Endothelial cell of umbilical vein (primary cell): ENCODE results near the gene RAB31. TPM values are rescaled to one million over a fixed set of nuclear protein-coding genes. Genes with fewer than 3 reads are reported as not detected.

Experiments
- BruUV-seq: library from RNA; stranded (reverse); fragments of 400-500 nt; replicated peaks from 2 replicates; lab custom pipeline; 2021; lab: Mats Ljungman, UMichigan
- CTCF ChIA-PET: fragments of 300-600, 350-600 bp; sonication (Branson Sonifier 250); formaldehyde crosslinking; loops from one replicate; lab custom pipeline; 2021; ENCODE audit warnings: antibody characterized with exemption, inconsistent platforms; lab: Charles Lee
- POLR2A ChIA-PET: fragments of 300-600, 350-600 bp; sonication (Branson Sonifier 250); formaldehyde crosslinking; loops from one replicate; lab custom pipeline; 2021; ENCODE audit warnings: antibody characterized with exemption, inconsistent platforms; lab: Charles Lee
- DNase-seq: peaks from one replicate; pipeline ENCODE4 v3.0.0-alpha.2; 2011; ENCODE audit warnings: low read depth, low spot score
- FAIRE-seq: peaks from 2 replicates; lab custom pipeline; 2011; peaks lifted over from hg19 to GRCh38; lab: Jason Lieb, UNC
- H2AFZ ChIP-seq: 2 replicates; pipeline ENCODE4 v1.6.0; 2012; ENCODE audit warnings: low read depth, low read length, control low read depth, inconsistent platforms
- H3K27ac ChIP-seq: 2 replicates; pipeline ENCODE4 v1.5.1; 2011; ENCODE audit warnings: low read depth, mild to moderate bottlenecking, control low read depth, low read length, moderate library complexity; ENCODE audit not compliant: insufficient read depth
- H3K27me3 ChIP-seq, 2 experiments: 2 replicates each; pipeline versions ENCODE4 v1.6.0 to v1.6.1; 2011; ENCODE audit warnings: low read length in 2 of 2, mixed read lengths in 1 of 2; ENCODE audit not compliant: control insufficient read depth in 2 of 2, insufficient read depth in 2 of 2
- H3K36me3 ChIP-seq, 2 experiments: 2 replicates in 1 of 2; 3 replicates in 1 of 2; pipeline ENCODE4 v1.5.1; 2011; ENCODE audit warnings: low read length in 2 of 2, mild to moderate bottlenecking in 1 of 2, moderate library complexity in 1 of 2; ENCODE audit not compliant: control insufficient read depth in 2 of 2, insufficient read depth in 2 of 2; ENCODE audit errors: extremely low read depth in 1 of 2
- H3K4me1 ChIP-seq: 3 replicates; pipeline ENCODE4 v1.5.1; 2011; ENCODE audit warnings: mild to moderate bottlenecking, low read length; ENCODE audit not compliant: control insufficient read depth, insufficient read depth; ENCODE audit errors: extremely low read depth
- H3K4me2 ChIP-seq: 2 replicates; pipeline ENCODE4 v1.6.1; 2011; ENCODE audit warnings: low read length, control low read depth, mixed read lengths; ENCODE audit not compliant: insufficient read depth
- H3K4me3 ChIP-seq, 3 experiments: fragments of 200-600 bp in 1 of 3; sonication (generic), shearing (Covaris generic) in 1 of 3; replicated peaks in 1 of 3; 2 replicates each; pipeline ENCODE4 v1.5.1; 2011 to 2016; ENCODE audit warnings: control low read depth in 3 of 3, low read length in 3 of 3, mild to moderate bottlenecking in 2 of 3, inconsistent platforms in 1 of 3, low read depth in 1 of 3, moderate library complexity in 1 of 3; ENCODE audit not compliant: insufficient read depth in 1 of 3
- H3K79me2 ChIP-seq: 2 replicates; pipeline ENCODE4 v1.6.0; 2012; ENCODE audit warnings: low read length, inconsistent platforms; ENCODE audit not compliant: control insufficient read depth, insufficient read depth
- H3K9ac ChIP-seq: replicated peaks from 2 replicates; pipeline ENCODE3; 2011; ENCODE audit warnings: low read length, control low read depth; ENCODE audit not compliant: insufficient read depth; ENCODE audit errors: extremely low read depth
- H3K9me1 ChIP-seq: replicated peaks from 3 replicates; pipeline ENCODE4 v1.6.0; 2011; ENCODE audit warnings: mild to moderate bottlenecking, low read length; ENCODE audit not compliant: control insufficient read depth, insufficient read depth; ENCODE audit errors: extremely low read depth
- H3K9me3 ChIP-seq: replicated peaks from 2 replicates; pipeline ENCODE4 v1.5.1; 2012; ENCODE audit warnings: low read length, inconsistent platforms; ENCODE audit not compliant: control insufficient read depth, insufficient read depth
- H4K20me1 ChIP-seq: replicated peaks from 2 replicates; pipeline ENCODE3; 2011; ENCODE audit warnings: mild to moderate bottlenecking, low read length; ENCODE audit not compliant: control insufficient read depth, insufficient read depth; ENCODE audit errors: extremely low read depth
- CTCF ChIP-seq, 2 donors: IDR thresholded peaks; 1 replicate in 1 of 2; 2 replicates in 1 of 2; pipeline ENCODE4 v1.5.1; 2011; ENCODE audit warnings: low read length in 2 of 2, mild to moderate bottlenecking in 2 of 2, moderate library complexity in 2 of 2, control low read depth in 1 of 2, inconsistent platforms in 1 of 2, low read depth in 1 of 2; ENCODE audit not compliant: insufficient read depth in 1 of 2; ENCODE audit errors: extremely low read depth in 1 of 2
- EZH2 ChIP-seq: IDR thresholded peaks from 2 replicates; pipeline ENCODE4 v1.6.1; 2012; ENCODE audit warnings: borderline replicate concordance, low read depth, mild to moderate bottlenecking, moderate library complexity, low read length, inconsistent platforms; ENCODE audit not compliant: severe bottlenecking
- FOS ChIP-seq: IDR thresholded peaks from 2 replicates; pipeline ENCODE4 v1.6.1; 2011; ENCODE audit warnings: mild to moderate bottlenecking, low read length, moderate library complexity, borderline replicate concordance; ENCODE audit not compliant: insufficient read depth
- GATA2 ChIP-seq: IDR thresholded peaks from 2 replicates; pipeline ENCODE4 v1.7.0; 2011; ENCODE audit warnings: low read depth, mild to moderate bottlenecking, moderate library complexity, mixed read lengths, low read length; ENCODE audit not compliant: insufficient read length, insufficient read depth
- JUN ChIP-seq: IDR thresholded peaks from 2 replicates; pipeline ENCODE4 v1.6.1; 2011; ENCODE audit warnings: borderline replicate concordance, low read depth; ENCODE audit not compliant: insufficient read length, insufficient read depth
- MAX ChIP-seq: IDR thresholded peaks from 2 replicates; pipeline ENCODE4 v1.6.1; 2011; ENCODE audit not compliant: insufficient read depth, insufficient read length
- MYC ChIP-seq: IDR thresholded peaks from one replicate; pipeline ENCODE4 v1.6.1; 2011; ENCODE audit warnings: mild to moderate bottlenecking, low read depth, low read length
- POLR2A ChIP-seq: IDR thresholded peaks from 2 replicates; pipeline ENCODE4 v1.6.1; 2012; ENCODE audit warnings: low read depth, mild to moderate bottlenecking, control low read depth, low read length
- POLR2AphosphoS5 ChIP-seq: IDR thresholded peaks from 2 replicates; pipeline ENCODE4 v1.6.1; 2012; ENCODE audit warnings: low read depth, mild to moderate bottlenecking, control low read depth, low read length, moderate library complexity; ENCODE audit not compliant: insufficient read depth
- dilution Hi-C: fragments of 300-500 bp; cut with MboI; formaldehyde crosslinking; loops from one replicate; pipeline ENCODE4 v1.15.0; 2019; ENCODE audit warnings: low sequenced_read_pairs; ENCODE audit not compliant: extremely low pct_ligation_motif_present
- intact Hi-C: fragments of 100-400 bp; cut with micrococcal nuclease; formaldehyde crosslinking; loops from one replicate; pipeline ENCODE4 v1.10.0; 2022
- polyA plus RNA-seq, 4 experiments: library from polyadenylated mRNA; depleted of rRNA in 3 of 4; stranded (reverse) in 3 of 4; unstranded in 1 of 4; fragments of >200 nt; gene quantifications; 2 replicates each; pipeline versions ENCODE4 v1.2.1 to v1.2.3, GENCODE V29; 2011 to 2012; ENCODE audit warnings: missing spikeins in 1 of 4
- total RNA-seq: library from RNA; stranded (reverse); gene quantifications from 2 replicates; pipeline ENCODE4 v1.2.3, GENCODE V29; 2021

The RAB31 gene
- total and polyA plus RNA-seq, 2 donors (not counting 3 experiments of a cell fraction or from before 2014, with no cell fraction given): 30.5 TPM

GRCh38 chr18:9760641-9761040 lies 52.5 kb downstream of the RAB31 start:
- peaks cover 2% of the 10 kb centered on the region for H3K79me2 ChIP-seq
- H3K4me2 ChIP-seq: no peak overlapping the region
- no peak overlapping the region for H3K4me3 ChIP-seq
- no peaks in the 10 kb centered on the region for H3K9me3 ChIP-seq
- H3K27ac ChIP-seq: no peak overlapping the region
- H3K9ac ChIP-seq: no peak overlapping the region
- dilution Hi-C loops (no loop called here), intact Hi-C loops (no loop called here)
- peaks cover 3% of the 10 kb centered on the region for H4K20me1 ChIP-seq
- ChIA-PET CTCF (interaction anchor here (1.8 kb wide), 1 partner anchor 21 kb away, joined by 4 read pairs; no protein-coding TSS in a partner anchor), POLR2A (no interaction called here)
- FAIRE-seq: no peak
- H3K4me1 ChIP-seq: peaks cover 9% of the 10 kb centered on the region
- no peak for DNase-seq
- H3K9me1 ChIP-seq: no peaks in the 10 kb centered on the region
- H3K27me3 ChIP-seq: no peaks in the 10 kb centered on the region
- H2AFZ ChIP-seq: no peak overlapping the region
- no peaks in the 10 kb centered on the region for H3K36me3 ChIP-seq
- BruUV-seq: no TSS peak
- TF ChIP-seq MYC (no peak), POLR2A (no peak), JUN (no peak), FOS (no peak), POLR2AphosphoS5 (no peak), CTCF (IDR thresholded peaks at IDR 0.05; ENCODE audit: extremely low read depth in 1 of 2, insufficient read depth in 1 of 2, low read depth in 1 of 2, low read length in 2 of 2) (no peak), EZH2 (no peak), GATA2 (no peak), MAX (no peak)
